HG03439 (cell line): ENCODE measurements around the gene TRIM28.
"Not testable (repeated sequence)": the region's sequence is repeated elsewhere in the genome, so short reads cannot be mapped to it uniquely, and the experiment has no call there.

Experiments used
- ATAC-seq: cut with Tn5 transposase; IDR thresholded peaks from one replicate; pipeline ENCODE4 v1.9.1; 2021; ENCODE audit warnings: mild to moderate bottlenecking, moderate library complexity; ENCODE audit not compliant: unreplicated experiment

The TRIM28 gene

GRCh38 chr19:58543826-58544590 lies at the start of gene TRIM28:
TRIM28 (plus strand) TSS chr19:58544064; CDS start chr19:58544758, 694 bp downstream.
- ATAC-seq = peak; percentile 81

GRCh38 chr19:58497634-58498170 lies 46.2 kb upstream of the TRIM28 start:
- ATAC-seq = no peak

GRCh38 chr19:58498316-58499020 lies 45.4 kb upstream of the TRIM28 start:
- peak; percentile 17 for ATAC-seq

- peak; percentile 84 for ATAC-seq
These were observed 44.6 kb upstream of the TRIM28 start for GRCh38 chr19:58499021-58499927.

- ATAC-seq = no peak
These were observed 43.6 kb upstream of the TRIM28 start for GRCh38 chr19:58500242-58500641.

- ATAC-seq = not testable (repeated sequence)
These were observed 36.2 kb upstream of the TRIM28 start for GRCh38 chr19:58507602-58508223.

- ATAC-seq = no peak
These were observed 34.2 kb upstream of the TRIM28 start for GRCh38 chr19:58509731-58510083.

GRCh38 chr19:58510084-58510862 lies 33.6 kb upstream of the TRIM28 start:
- no peak for ATAC-seq

GRCh38 chr19:58511353-58512208 lies 32.3 kb upstream of the TRIM28 start, which contains the start of gene SLC27A5:
SLC27A5 (minus strand) TSS chr19:58511992; CDS start chr19:58511955, 37 bp downstream.
- no peak for ATAC-seq

- no peak for ATAC-seq
These were observed 30.6 kb upstream of the TRIM28 start for GRCh38 chr19:58513213-58513693.

GRCh38 chr19:58513694-58514563 lies 29.9 kb upstream of the TRIM28 start:
- peak; percentile 67 for ATAC-seq

- ATAC-seq = no peak
These were observed 29.3 kb upstream of the TRIM28 start for GRCh38 chr19:58514564-58515022.

GRCh38 chr19:58515259-58515658 lies 28.6 kb upstream of the TRIM28 start:
- ATAC-seq = no peak

- no peak for ATAC-seq
These were observed 27.5 kb upstream of the TRIM28 start for GRCh38 chr19:58516246-58516836.

- no peak for ATAC-seq
These were observed 26.7 kb upstream of the TRIM28 start for GRCh38 chr19:58516964-58517833.
